ENCODE measurements around the gene ERCC6L2. TPM values are rescaled to one million over a fixed set of nuclear protein-coding genes. Genes with fewer than 3 reads are reported as not detected.

Gene ERCC6L2
- total RNA-seq, 1 experiment from 2014 or later = 39.2 TPM

DNA sequence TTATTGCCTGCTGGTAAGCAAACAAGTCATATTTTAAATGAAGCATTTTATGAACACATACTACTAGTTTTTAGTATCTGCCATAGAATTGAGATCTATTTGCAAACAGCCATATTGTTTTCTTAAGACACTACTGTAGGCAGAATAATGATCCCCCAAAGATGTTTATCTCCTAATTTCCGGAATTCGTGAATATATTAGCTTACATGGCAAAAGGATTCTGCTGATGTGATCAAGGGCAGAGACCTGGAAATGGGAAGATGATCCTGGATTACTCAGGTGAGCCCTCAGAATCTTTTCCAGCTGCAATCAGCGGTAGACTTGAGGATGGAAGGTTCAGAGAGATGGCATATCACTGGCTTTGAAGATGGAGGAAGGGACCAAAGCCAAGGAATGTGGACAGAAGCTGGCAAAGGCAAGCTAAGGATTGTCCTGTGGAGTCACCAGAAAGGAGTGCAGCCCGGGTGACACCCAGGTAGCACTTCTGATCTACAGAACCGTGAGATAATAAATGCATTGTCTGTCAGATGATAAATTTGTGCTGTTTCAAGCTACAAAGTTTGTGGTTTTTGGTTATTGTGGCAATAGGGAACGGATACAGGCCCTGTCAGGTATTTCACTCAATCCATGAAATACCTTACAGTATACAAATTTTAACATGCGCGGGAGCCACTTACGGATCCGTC lies 1.0 kb upstream of the ERCC6L2 start:
- Histone ChIP-seq H3K36me3 (ENCODE audit: control insufficient read depth in 1 of 2, insufficient read depth in 2 of 2, low read length in 2 of 2) (peaks cover 0 to 3% of the 10 kb centered on the region in 2 experiments; a peak in 1 of 4 replicates), H2AFZ (ENCODE audit: low read depth, low read length, poor library complexity, severe bottlenecking) (no peak overlapping the region), H3K4me3 (replicated peaks in 1 of 2; ENCODE audit: low read depth in 1 of 2, low read length in 2 of 2) (no peak overlapping the region), H3K4me1 (ENCODE audit: control insufficient read depth in 1 of 2, insufficient read depth in 2 of 2, low read length in 2 of 2) (peaks cover 4 to 7% of the 10 kb centered on the region in 2 experiments; a peak in 3 of 4 replicates), H3K9ac (ENCODE audit: low read length) (no peak overlapping the region), H3K9me3 (ENCODE audit: control insufficient read depth in 1 of 2, insufficient read depth in 1 of 2, low read depth in 1 of 2, low read length in 2 of 2) (no peaks in the 10 kb centered on the region), H3K4me2 (ENCODE audit: low read length) (no peak overlapping the region), H4K20me1 (ENCODE audit: insufficient read depth) (no peaks in the 10 kb centered on the region), H3K27me3 (ENCODE audit: insufficient read depth, low read length) (no peaks in the 10 kb centered on the region), H3K9me2 (ENCODE audit: insufficient read depth) (no peaks in the 10 kb centered on the region), H3K79me2 (ENCODE audit: insufficient read depth, low read length) (peaks cover 27% of the 10 kb centered on the region), H3K27ac (ENCODE audit: low read depth, low read length) (no peak overlapping the region; the same call in 1 of the 2 replicates)
- intact Hi-C loops (cut with micrococcal nuclease) = no loop called here
- CTCF ChIA-PET = interaction anchor here (1.0 kb wide), 1 partner anchor 147 kb away, joined by 3 read pairs; no protein-coding TSS in a partner anchor
- RAD21 ChIA-PET (ENCODE audit: low non-redundant PET in 1 of 2, low total read pairs in 2 of 2, uncharacterized antibody in 2 of 2, unreplicated experiment in 2 of 2) = no interaction called here
- TF ChIP-seq POLR2A (IDR thresholded peaks at IDR 0.05; ENCODE audit: borderline replicate concordance, extremely low read depth, insufficient read depth, insufficient read length) (no peak), JUND (IDR thresholded peaks at IDR 0.05) (no peak), FOSL1 (IDR thresholded peaks at IDR 0.05; ENCODE audit: low read depth) (no peak), ZFX (IDR thresholded peaks at IDR 0.05) (no peak), EZH2phosphoT487 (IDR thresholded peaks at IDR 0.05; ENCODE audit: borderline replicate concordance) (no peak), CEBPB (IDR thresholded peaks at IDR 0.05; ENCODE audit: low read depth) (no peak), ELF1 (IDR thresholded peaks at IDR 0.05; ENCODE audit: borderline replicate concordance, low read depth) (no peak), RAD21 (IDR thresholded peaks at IDR 0.05; ENCODE audit: low read depth) (no peak), EZH2 (IDR thresholded peaks at IDR 0.05) (no peak), CBX3 (IDR thresholded peaks at IDR 0.05; ENCODE audit: low read depth) (no peak)
- TF ChIP-seq, protein P1, sequence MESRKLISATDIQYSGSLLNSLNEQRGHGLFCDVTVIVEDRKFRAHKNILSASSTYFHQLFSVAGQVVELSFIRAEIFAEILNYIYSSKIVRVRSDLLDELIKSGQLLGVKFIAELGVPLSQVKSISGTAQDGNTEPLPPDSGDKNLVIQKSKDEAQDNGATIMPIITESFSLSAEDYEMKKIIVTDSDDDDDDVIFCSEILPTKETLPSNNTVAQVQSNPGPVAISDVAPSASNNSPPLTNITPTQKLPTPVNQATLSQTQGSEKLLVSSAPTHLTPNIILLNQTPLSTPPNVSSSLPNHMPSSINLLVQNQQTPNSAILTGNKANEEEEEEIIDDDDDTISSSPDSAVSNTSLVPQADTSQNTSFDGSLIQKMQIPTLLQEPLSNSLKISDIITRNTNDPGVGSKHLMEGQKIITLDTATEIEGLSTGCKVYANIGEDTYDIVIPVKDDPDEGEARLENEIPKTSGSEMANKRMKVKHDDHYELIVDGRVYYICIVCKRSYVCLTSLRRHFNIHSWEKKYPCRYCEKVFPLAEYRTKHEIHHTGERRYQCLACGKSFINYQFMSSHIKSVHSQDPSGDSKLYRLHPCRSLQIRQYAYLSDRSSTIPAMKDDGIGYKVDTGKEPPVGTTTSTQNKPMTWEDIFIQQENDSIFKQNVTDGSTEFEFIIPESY (IDR thresholded peaks at IDR 0.05; ENCODE audit: extremely low read depth, insufficient replicate concordance, low read length) = no peak
- TF ChIP-seq, protein P2, sequence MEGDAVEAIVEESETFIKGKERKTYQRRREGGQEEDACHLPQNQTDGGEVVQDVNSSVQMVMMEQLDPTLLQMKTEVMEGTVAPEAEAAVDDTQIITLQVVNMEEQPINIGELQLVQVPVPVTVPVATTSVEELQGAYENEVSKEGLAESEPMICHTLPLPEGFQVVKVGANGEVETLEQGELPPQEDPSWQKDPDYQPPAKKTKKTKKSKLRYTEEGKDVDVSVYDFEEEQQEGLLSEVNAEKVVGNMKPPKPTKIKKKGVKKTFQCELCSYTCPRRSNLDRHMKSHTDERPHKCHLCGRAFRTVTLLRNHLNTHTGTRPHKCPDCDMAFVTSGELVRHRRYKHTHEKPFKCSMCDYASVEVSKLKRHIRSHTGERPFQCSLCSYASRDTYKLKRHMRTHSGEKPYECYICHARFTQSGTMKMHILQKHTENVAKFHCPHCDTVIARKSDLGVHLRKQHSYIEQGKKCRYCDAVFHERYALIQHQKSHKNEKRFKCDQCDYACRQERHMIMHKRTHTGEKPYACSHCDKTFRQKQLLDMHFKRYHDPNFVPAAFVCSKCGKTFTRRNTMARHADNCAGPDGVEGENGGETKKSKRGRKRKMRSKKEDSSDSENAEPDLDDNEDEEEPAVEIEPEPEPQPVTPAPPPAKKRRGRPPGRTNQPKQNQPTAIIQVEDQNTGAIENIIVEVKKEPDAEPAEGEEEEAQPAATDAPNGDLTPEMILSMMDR (IDR thresholded peaks at IDR 0.05 in 2 of 3, conservative IDR thresholded peaks at IDR 0.05 in 1 of 3; ENCODE audit: borderline replicate concordance in 1 of 3, insufficient read depth in 1 of 3, low read depth in 2 of 3, low read length in 2 of 3) = no peak
- BruUV-seq (replicated peaks) = no TSS peak
- DNase-seq (ENCODE audit: low read depth, low spot score) (no peak), ATAC-seq (no peak)
- POLR2A ChIA-PET = interaction anchor here (0.6 to 1.6 kb wide), 4 partner anchors 8 to 138 kb away, joined by 3 to 7 read pairs (median 4); no protein-coding TSS in a partner anchor
